Thoracic aorta (tissue), 2 donors: ENCODE data around the gene LAD1. TPM values are rescaled to one million over a fixed set of nuclear protein-coding genes. Genes with fewer than 3 reads are reported as not detected.

Source experiments
- ATAC-seq: fragments of 150-250 bp; one replicate; pipeline ENCODE4 v1.8.0; 2017; ENCODE audit warnings: low read depth; ENCODE audit not compliant: insufficient number of reproducible peaks, low FRiP score
- DNase-seq: peaks from one replicate; pipeline ENCODE4 v3.0.0-alpha.2; 2020; ENCODE audit warnings: low spot score
- H3K27ac ChIP-seq, 2 donors: fragments of 200-600 bp; sonication (generic); 1 replicate in 1 of 2; 2 replicates in 1 of 2; pipeline ENCODE4 v1.5.1; 2016; ENCODE audit warnings: mild to moderate bottlenecking in 2 of 2, moderate library complexity in 2 of 2
- H3K27me3 ChIP-seq: fragments of 200-600 bp; sonication (generic); replicated peaks from 2 replicates; pipeline ENCODE4 v1.6.0; 2016; ENCODE audit warnings: mild to moderate bottlenecking; ENCODE audit not compliant: insufficient read depth
- H3K36me3 ChIP-seq: fragments of 200-600 bp; sonication (generic); one replicate; pipeline ENCODE4 v1.5.1; 2016
- H3K4me1 ChIP-seq, 2 donors: fragments of 200-600 bp; sonication (generic); 1 replicate in 1 of 2; 2 replicates in 1 of 2; pipeline versions ENCODE4 v1.5.1 to v1.6.0; 2016; ENCODE audit warnings: low read depth in 2 of 2, mild to moderate bottlenecking in 1 of 2; ENCODE audit not compliant: control insufficient read depth in 1 of 2
- H3K4me3 ChIP-seq: fragments of 200-600 bp; sonication (generic); 2 replicates; pipeline ENCODE4 v1.5.1; 2016; ENCODE audit warnings: mild to moderate bottlenecking
- H3K9me3 ChIP-seq: fragments of 200-600 bp; sonication (generic); 2 replicates; pipeline ENCODE4 v1.5.1; 2016
- total RNA-seq, 2 donors: library from RNA; depleted of rRNA; stranded (reverse); fragments of >200 nt; gene quantifications; one replicate each; pipeline versions ENCODE4 v1.1.0 to v1.2.3, GENCODE V29; 2016
- TF ChIP-seq, protein P1 (sequence below): fragments of 200-600 bp; sonication (generic); IDR thresholded peaks from one replicate; pipeline ENCODE4 v1.5.1; 2019; ENCODE audit warnings: antibody characterized with exemption

Gene LAD1
- total RNA-seq, 2 donors from 2014 or later = 0.41 to 11.1 TPM

DNA sequence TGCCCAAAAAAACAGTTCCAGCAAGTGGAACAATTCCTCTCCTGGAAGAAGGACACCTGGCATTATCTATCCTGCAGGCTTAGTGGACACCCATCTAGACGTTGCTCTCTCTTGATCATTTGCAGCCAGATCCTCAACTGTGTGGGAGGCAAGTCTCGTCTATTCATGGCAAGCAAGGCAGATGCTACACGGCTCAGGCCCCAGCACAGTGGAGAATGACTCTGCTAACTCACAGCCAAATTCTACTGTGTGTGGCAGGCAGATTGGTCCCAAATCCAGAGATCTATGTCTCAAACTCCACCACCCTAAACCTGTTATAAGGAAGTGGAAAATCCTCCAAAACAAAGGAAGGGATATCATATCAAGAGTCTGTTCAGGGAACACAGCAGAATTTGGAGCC lies 28.6 kb downstream of the LAD1 start:
- TF ChIP-seq, protein P1, sequence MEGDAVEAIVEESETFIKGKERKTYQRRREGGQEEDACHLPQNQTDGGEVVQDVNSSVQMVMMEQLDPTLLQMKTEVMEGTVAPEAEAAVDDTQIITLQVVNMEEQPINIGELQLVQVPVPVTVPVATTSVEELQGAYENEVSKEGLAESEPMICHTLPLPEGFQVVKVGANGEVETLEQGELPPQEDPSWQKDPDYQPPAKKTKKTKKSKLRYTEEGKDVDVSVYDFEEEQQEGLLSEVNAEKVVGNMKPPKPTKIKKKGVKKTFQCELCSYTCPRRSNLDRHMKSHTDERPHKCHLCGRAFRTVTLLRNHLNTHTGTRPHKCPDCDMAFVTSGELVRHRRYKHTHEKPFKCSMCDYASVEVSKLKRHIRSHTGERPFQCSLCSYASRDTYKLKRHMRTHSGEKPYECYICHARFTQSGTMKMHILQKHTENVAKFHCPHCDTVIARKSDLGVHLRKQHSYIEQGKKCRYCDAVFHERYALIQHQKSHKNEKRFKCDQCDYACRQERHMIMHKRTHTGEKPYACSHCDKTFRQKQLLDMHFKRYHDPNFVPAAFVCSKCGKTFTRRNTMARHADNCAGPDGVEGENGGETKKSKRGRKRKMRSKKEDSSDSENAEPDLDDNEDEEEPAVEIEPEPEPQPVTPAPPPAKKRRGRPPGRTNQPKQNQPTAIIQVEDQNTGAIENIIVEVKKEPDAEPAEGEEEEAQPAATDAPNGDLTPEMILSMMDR = no peak
- H3K4me1 ChIP-seq = no peaks in the 10 kb centered on the region
- no peaks in the 10 kb centered on the region for H3K36me3 ChIP-seq
- H3K4me3 ChIP-seq = no peak overlapping the region
- ATAC-seq (no peak), DNase-seq (no peak)
- H3K27ac ChIP-seq = no peak overlapping the region
- H3K27me3 ChIP-seq = no peaks in the 10 kb centered on the region
- H3K9me3 ChIP-seq = no peaks in the 10 kb centered on the region

DNA sequence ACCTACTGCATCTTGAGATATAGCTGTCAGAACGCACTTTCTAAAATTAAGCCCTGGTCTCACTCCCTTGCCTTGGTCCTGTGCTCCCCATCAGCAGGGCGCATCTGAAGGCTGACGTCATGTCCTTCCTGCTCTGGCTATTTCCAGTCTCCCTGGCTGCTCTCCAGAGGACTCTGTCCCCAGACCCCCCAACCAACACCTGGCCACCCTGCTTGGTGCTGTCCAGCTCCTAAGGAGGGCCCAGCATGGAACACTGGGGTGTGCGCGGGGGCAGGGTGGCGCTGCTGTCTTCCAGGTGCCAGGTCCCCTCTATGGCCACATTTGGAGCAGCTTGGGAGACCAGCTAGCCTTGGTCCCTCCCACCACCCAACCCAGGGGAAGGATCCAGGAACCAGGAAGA lies 29.9 kb downstream of the LAD1 start:
- Histone ChIP-seq H3K27ac (no peak overlapping the region), H3K4me3 (no peak overlapping the region), H3K27me3 (no peaks in the 10 kb centered on the region), H3K36me3 (no peaks in the 10 kb centered on the region), H3K4me1 (no peaks in the 10 kb centered on the region), H3K9me3 (no peaks in the 10 kb centered on the region)
- ATAC-seq (no peak), DNase-seq (no peak)
- TF ChIP-seq, protein P1 = no peak

DNA sequence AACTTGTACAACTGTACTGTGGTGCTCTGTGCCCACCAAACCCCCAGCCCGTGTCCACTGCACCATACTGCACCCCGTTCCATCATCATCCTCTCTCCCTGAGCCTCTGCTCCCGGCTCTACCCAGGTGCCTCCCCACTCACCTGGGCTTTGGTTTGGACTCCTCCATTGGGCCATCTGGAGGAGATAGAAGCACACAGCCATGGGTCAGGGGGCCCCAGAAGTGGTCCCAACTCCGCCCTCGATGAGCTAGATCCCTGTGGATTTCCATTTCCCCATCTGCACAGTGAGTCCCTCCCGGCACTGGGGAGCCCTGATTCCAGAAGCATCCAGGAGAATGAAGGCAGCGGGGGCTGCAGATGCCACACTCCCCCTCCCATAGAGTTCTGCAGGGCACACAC lies 32.4 kb downstream of the LAD1 start:
- no peaks in the 10 kb centered on the region for H3K27me3 ChIP-seq
- H3K27ac ChIP-seq = no peak overlapping the region
- H3K4me1 ChIP-seq = no peaks in the 10 kb centered on the region
- no peaks in the 10 kb centered on the region for H3K36me3 ChIP-seq
- TF ChIP-seq, protein P1 = no peak
- ATAC-seq (no peak), DNase-seq (no peak)
- H3K4me3 ChIP-seq = no peak overlapping the region
- no peaks in the 10 kb centered on the region for H3K9me3 ChIP-seq

DNA sequence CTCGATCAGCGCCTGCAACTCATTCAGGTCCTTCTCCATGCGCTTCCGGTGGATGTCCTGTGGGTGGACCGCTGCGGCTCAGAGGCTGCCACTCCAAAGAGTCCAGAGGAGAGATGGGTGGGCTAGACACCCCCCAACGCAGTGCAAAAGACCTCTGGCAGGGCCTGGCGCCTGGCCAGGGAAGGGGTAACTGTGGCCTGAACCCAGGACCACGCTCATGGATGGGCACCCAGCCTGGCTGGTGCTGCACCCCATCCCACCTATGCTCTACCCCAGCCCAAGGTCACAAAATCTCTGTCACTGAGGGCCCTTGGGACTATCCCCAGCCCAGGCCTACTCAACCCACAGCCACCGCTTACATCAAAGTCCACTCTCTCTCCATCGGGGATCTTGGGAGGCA lies 33.9 kb downstream of the LAD1 start:
- DNase-seq = no peak
- Histone ChIP-seq H3K4me3 (no peak overlapping the region), H3K4me1 (no peaks in the 10 kb centered on the region), H3K27me3 (no peaks in the 10 kb centered on the region), H3K27ac (no peak overlapping the region), H3K36me3 (no peaks in the 10 kb centered on the region), H3K9me3 (no peaks in the 10 kb centered on the region)
- no peak for ATAC-seq
- TF ChIP-seq, protein P1 = no peak

DNA sequence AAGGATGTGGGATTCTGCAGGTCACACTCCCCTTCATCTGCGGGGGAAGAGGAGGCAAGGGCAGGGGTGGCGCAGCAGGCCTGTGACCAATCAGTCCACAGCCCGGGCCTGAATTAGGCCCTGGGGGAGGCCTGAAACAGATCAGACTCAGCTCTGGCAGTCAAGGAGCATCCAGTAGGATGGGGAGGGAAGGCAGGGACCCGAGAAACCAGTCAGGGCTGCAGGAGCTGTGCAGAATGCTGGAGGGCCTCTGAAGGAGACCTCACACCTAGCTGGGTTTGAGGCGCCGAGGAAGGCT lies 34.4 kb downstream of the LAD1 start:
- ATAC-seq (no peak), DNase-seq (no peak)
- H3K4me1 ChIP-seq = no peaks in the 10 kb centered on the region
- no peak overlapping the region for H3K4me3 ChIP-seq
- no peaks in the 10 kb centered on the region for H3K9me3 ChIP-seq
- H3K27ac ChIP-seq = no peak overlapping the region
- TF ChIP-seq, protein P1 = no peak
- H3K36me3 ChIP-seq = no peaks in the 10 kb centered on the region
- H3K27me3 ChIP-seq = no peaks in the 10 kb centered on the region
